Measurements from ENCODE around the gene KHDRBS1.
"Not testable (repeated sequence)": the region's sequence is repeated elsewhere in the genome, so short reads cannot be mapped to it uniquely, and the experiment has no call there.

KHDRBS1 gene

GRCh38 chr1:32013386-32014198 is at the start of gene KHDRBS1:
TSS of gene KHDRBS1 (plus strand) at chr1:32013868. CDS start at chr1:32013996, 128 bp downstream.
- peak; percentile 98 for DNase-seq

- DNase-seq, result no peak
Measured at GRCh38 chr1:31970873-31971272, 42.8 kb upstream of the KHDRBS1 start.

GRCh38 chr1:31976401-31976800 is 37.3 kb upstream of the KHDRBS1 start:
- no peak for DNase-seq

- no peak for DNase-seq
Measured at GRCh38 chr1:31977385-31978131, 36.1 kb upstream of the KHDRBS1 start.

GRCh38 chr1:31978843-31979400 is 34.7 kb upstream of the KHDRBS1 start:
- DNase-seq, result no peak

- DNase-seq, result no peak
Measured at GRCh38 chr1:31980835-31981455, 32.7 kb upstream of the KHDRBS1 start.

- DNase-seq, result no peak
Measured at GRCh38 chr1:31981456-31981839, 32.2 kb upstream of the KHDRBS1 start.

- DNase-seq, result peak; percentile 11
Measured at GRCh38 chr1:31981972-31982371, 31.7 kb upstream of the KHDRBS1 start.

- DNase-seq, result peak; percentile 37
Measured at GRCh38 chr1:31984419-31985347, 29.0 kb upstream of the KHDRBS1 start.

- DNase-seq, result no peak
Measured at GRCh38 chr1:31985430-31985829, 28.2 kb upstream of the KHDRBS1 start.

- no peak for DNase-seq
Measured at GRCh38 chr1:31987135-31987619, 26.5 kb upstream of the KHDRBS1 start.

GRCh38 chr1:31989964-31990363 is 23.7 kb upstream of the KHDRBS1 start:
- no peak for DNase-seq

GRCh38 chr1:31991182-31991581 is 22.5 kb upstream of the KHDRBS1 start:
- DNase-seq, result no peak

- no peak for DNase-seq
Measured at GRCh38 chr1:31995263-31995662, 18.4 kb upstream of the KHDRBS1 start.

- DNase-seq, result not testable (repeated sequence)
Measured at GRCh38 chr1:31996121-31996520, 17.5 kb upstream of the KHDRBS1 start.

- no peak for DNase-seq
Measured at GRCh38 chr1:32001863-32002262, 11.8 kb upstream of the KHDRBS1 start.

GRCh38 chr1:32002285-32002684 is 11.4 kb upstream of the KHDRBS1 start:
- DNase-seq, result not testable (repeated sequence)

GRCh38 chr1:32005522-32005921 is 8.1 kb upstream of the KHDRBS1 start:
- DNase-seq, result no peak

- DNase-seq, result no peak
Measured at GRCh38 chr1:32007591-32007940, 6.1 kb upstream of the KHDRBS1 start.

GRCh38 chr1:32010246-32010645 is 3.4 kb upstream of the KHDRBS1 start:
- DNase-seq, result no peak

GRCh38 chr1:32012709-32013385 is 821 bp upstream of the KHDRBS1 start:
- DNase-seq, result no peak

Data from activated naive CD4-positive, alpha-beta T cell treated with Interleukin-2 at 50 U/mL for 16 hours (primary cell).